ENCODE results near the gene CACNA1S. TPM values are rescaled to one million over a fixed set of nuclear protein-coding genes. Genes with fewer than 3 reads are reported as not detected.

The CACNA1S gene
- total RNA-seq, 1 donor from 2014 or later = 0.11 TPM

DNA sequence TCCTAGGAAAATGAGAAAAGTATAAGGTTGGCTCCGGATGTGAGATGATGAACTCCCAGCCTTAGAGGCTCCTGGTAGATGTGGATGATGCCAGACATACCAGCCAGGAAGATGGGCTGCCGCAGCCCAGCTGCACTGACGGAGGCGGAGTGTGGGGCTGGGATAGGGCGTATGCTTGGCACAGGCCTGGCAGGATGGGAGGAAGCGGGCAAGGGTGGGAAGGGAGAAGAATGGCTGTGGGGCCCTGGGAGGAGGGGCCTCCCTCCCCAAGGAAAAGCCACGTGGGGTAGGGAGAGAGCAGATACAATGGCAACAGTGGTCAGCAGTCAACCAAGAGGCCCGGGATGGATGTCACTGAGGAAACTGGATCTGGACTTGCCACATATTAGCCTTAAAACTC, 47.4 kb downstream of the CACNA1S start:
- Mint-ChIP-seq H3K27me3 (ENCODE audit: insufficient read depth, low read depth) (peaks cover 24% of the 10 kb centered on the region), H3K36me3 (no peaks in the 10 kb centered on the region), H3K9me3 (no peaks in the 10 kb centered on the region), H3K4me1 (peaks cover 47% of the 10 kb centered on the region), H3K4me3 (no peak overlapping the region), H3K27ac (no peak overlapping the region)
- no peak overlapping the region for H2AFZ ChIP-seq (replicated peaks)
- no peak for DNase-seq (ENCODE audit: low spot score)
- H3K4me1 ChIP-seq = peaks cover 19% of the 10 kb centered on the region
- no peaks in the 10 kb centered on the region for H3F3A ChIP-seq (ENCODE audit: low read depth)
- H3K27ac ChIP-seq = no peak overlapping the region
- no peaks in the 10 kb centered on the region for H3K9me3 ChIP-seq (ENCODE audit: low read depth)
- H3K4me3 ChIP-seq = no peak overlapping the region
- H4K20me1 ChIP-seq (ENCODE audit: low read depth) = no peaks in the 10 kb centered on the region
- no peaks in the 10 kb centered on the region for H3K79me2 ChIP-seq (ENCODE audit: low read depth)
- no peak overlapping the region for H3K9ac ChIP-seq
- no peak overlapping the region for H3K4me2 ChIP-seq
- H3K36me3 ChIP-seq = no peaks in the 10 kb centered on the region
- H3K27me3 ChIP-seq = no peaks in the 10 kb centered on the region
- TF ChIP-seq CTCF (IDR thresholded peaks at IDR 0.05) (no peak), EZH2phosphoT487 (IDR thresholded peaks at IDR 0.05) (no peak), EZH2 (IDR thresholded peaks at IDR 0.05) (no peak)

- H3K27ac Mint-ChIP-seq = no peak overlapping the region
- H4K20me1 ChIP-seq (ENCODE audit: low read depth) = no peaks in the 10 kb centered on the region
Observed at GRCh38 chr1:201063145-201063544, 49.1 kb downstream of the CACNA1S start.

DNA sequence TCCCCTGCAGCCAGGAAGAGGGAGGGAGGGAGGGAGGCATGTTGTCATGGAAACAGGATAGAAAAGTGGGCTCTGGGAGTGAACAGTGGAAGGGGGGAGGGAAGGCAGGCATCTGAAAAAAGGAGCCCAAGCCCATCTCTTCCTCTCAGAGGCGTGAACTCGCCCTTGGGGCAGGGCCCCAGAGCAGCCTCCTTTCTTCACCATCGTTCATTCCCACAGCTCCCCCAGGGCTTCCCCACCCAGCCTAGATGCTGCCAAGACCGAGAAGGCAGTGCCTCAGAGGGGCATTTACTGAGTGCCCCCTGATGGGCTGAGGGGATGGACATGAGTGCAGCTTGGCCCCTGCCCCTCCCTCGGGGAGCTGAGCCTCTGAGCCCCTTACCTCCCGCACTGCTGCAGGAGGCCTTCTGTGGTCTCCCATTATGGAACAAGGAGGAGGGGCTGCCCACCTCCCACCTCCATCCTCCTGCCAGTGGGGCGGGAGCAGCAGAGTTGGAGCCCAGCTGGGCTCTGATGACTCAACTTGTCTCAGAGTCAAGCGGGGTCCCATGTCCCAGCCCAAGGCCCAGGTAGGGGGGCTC, 49.6 kb downstream of the CACNA1S start:
- Histone ChIP-seq H3K4me2 (peak overlapping the region; percentile 51), H3K79me2 (ENCODE audit: low read depth) (no peaks in the 10 kb centered on the region), H4K20me1 (ENCODE audit: low read depth) (no peaks in the 10 kb centered on the region), H3K27me3 (no peaks in the 10 kb centered on the region), H2AFZ (replicated peaks) (peak overlapping the region; percentile 50), H3K27ac (no peak overlapping the region), H3K36me3 (no peaks in the 10 kb centered on the region), H3K9me3 (ENCODE audit: low read depth) (no peaks in the 10 kb centered on the region), H3K4me3 (no peak overlapping the region), H3K4me1 (peaks cover 11% of the 10 kb centered on the region), H3F3A (ENCODE audit: low read depth) (no peaks in the 10 kb centered on the region), H3K9ac (no peak overlapping the region)
- Mint-ChIP-seq H3K36me3 (no peaks in the 10 kb centered on the region), H3K27ac (peak overlapping the region; percentile 69), H3K4me1 (peaks cover 49% of the 10 kb centered on the region), H3K9me3 (no peaks in the 10 kb centered on the region), H3K4me3 (no peak overlapping the region), H3K27me3 (ENCODE audit: insufficient read depth, low read depth) (peaks cover 23% of the 10 kb centered on the region)
- peak; percentile 30 for DNase-seq (ENCODE audit: low spot score)
- no peak for TF ChIP-seq EZH2phosphoT487 (IDR thresholded peaks at IDR 0.05)
- no peak for TF ChIP-seq EZH2 (IDR thresholded peaks at IDR 0.05)
- no peak for TF ChIP-seq CTCF (IDR thresholded peaks at IDR 0.05)

More at GRCh38 chr1:201063145-201063544, 49.1 kb downstream of the CACNA1S start:
- H3K36me3 Mint-ChIP-seq = no peaks in the 10 kb centered on the region
- no peak for TF ChIP-seq CTCF (IDR thresholded peaks at IDR 0.05)
- Histone ChIP-seq H3K36me3 (no peaks in the 10 kb centered on the region), H3K79me2 (ENCODE audit: low read depth) (no peaks in the 10 kb centered on the region), H3K4me2 (peak overlapping the region; percentile 51), H3F3A (ENCODE audit: low read depth) (no peaks in the 10 kb centered on the region), H3K27me3 (no peaks in the 10 kb centered on the region), H3K4me3 (no peak overlapping the region), H2AFZ (replicated peaks) (no peak overlapping the region), H3K4me1 (peaks cover 11% of the 10 kb centered on the region), H3K27ac (no peak overlapping the region), H3K9ac (no peak overlapping the region), H3K9me3 (ENCODE audit: low read depth) (no peaks in the 10 kb centered on the region)
- no peak overlapping the region for H3K4me3 Mint-ChIP-seq
- H3K9me3 Mint-ChIP-seq = no peaks in the 10 kb centered on the region
- H3K4me1 Mint-ChIP-seq = peaks cover 49% of the 10 kb centered on the region
- peaks cover 23% of the 10 kb centered on the region for H3K27me3 Mint-ChIP-seq (ENCODE audit: insufficient read depth, low read depth)
- DNase-seq (ENCODE audit: low spot score) = no peak

Data from neural progenitor cell (in vitro differentiated cells).